ENCODE measurements around the gene THOC1.

The THOC1 gene

DNA sequence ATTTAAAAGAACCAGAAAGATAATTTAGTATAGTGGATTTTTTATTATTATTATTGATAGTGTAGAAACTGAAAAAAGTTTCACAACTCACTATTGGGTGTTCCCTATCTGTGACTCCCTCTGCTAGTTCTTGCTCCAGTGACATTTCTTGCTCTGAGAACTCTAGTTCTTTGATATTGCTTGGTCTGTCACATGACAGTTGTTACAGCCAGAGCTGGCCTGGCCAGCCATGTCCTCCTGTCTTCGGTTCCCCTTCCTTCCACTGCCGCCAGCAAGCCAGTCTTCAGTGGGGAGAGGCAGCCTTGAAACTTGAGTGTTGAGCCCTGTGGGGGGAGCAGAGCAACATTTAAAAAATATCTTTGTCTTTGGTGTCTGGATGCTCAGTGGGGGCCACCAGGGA lies 7.6 kb upstream of the THOC1 start:
- Histone ChIP-seq H3K4me3 (ENCODE audit: insufficient read length, low read depth) (no peak overlapping the region), H3K9me3 (ENCODE audit: insufficient read depth, low read length) (no peaks in the 10 kb centered on the region), H3K9ac (ENCODE audit: insufficient read length, low read depth) (no peak overlapping the region), H3K36me3 (ENCODE audit: insufficient read depth, insufficient read length, low read length) (peaks cover 6% of the 10 kb centered on the region), H3K4me1 (ENCODE audit: insufficient read depth, insufficient read length) (no peaks in the 10 kb centered on the region), H3K27me3 (ENCODE audit: insufficient read depth, insufficient read length) (no peaks in the 10 kb centered on the region)
- TF ChIP-seq YY1 (IDR thresholded peaks at IDR 0.05; ENCODE audit: insufficient read depth, insufficient read length) (no peak), SUZ12 (IDR thresholded peaks at IDR 0.05; ENCODE audit: extremely low read depth, insufficient read depth, insufficient read length) (no peak), ZNF274 (IDR thresholded peaks at IDR 0.05; ENCODE audit: low read depth, low read length) (no peak)
- no peak for DNase-seq (ENCODE audit: low read depth, low spot score)

DNA sequence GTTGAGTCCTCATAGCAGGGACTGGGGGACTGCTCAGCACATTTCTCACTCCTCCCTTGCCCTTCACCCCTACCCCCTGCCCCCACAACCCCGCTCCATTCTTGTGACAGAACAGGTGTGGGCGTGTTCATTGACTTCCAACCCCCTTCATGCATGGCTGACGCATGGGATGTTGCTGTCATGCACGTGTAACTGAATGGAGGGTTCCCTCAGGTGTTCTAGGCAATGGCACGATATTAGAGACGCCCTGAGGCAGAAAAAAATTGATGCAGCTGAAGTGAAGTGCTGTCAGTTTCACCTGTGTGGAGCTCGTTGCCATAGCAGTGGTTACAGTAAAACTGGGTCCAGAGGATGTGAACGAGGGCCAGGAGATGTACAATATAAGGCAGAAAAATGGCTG lies 6.5 kb upstream of the THOC1 start:
- H3K9me3 ChIP-seq (ENCODE audit: insufficient read depth, low read length) = no peaks in the 10 kb centered on the region
- peaks cover 6% of the 10 kb centered on the region for H3K36me3 ChIP-seq (ENCODE audit: insufficient read depth, insufficient read length, low read length)
- no peaks in the 10 kb centered on the region for H3K27me3 ChIP-seq (ENCODE audit: insufficient read depth, insufficient read length)
- no peak for DNase-seq (ENCODE audit: low read depth, low spot score)
- TF ChIP-seq ZNF274 (IDR thresholded peaks at IDR 0.05; ENCODE audit: low read depth, low read length) (no peak), SUZ12 (IDR thresholded peaks at IDR 0.05; ENCODE audit: extremely low read depth, insufficient read depth, insufficient read length) (no peak), YY1 (IDR thresholded peaks at IDR 0.05; ENCODE audit: insufficient read depth, insufficient read length) (no peak)
- no peak overlapping the region for H3K4me3 ChIP-seq (ENCODE audit: insufficient read length, low read depth)
- no peak overlapping the region for H3K9ac ChIP-seq (ENCODE audit: insufficient read length, low read depth)
- H3K4me1 ChIP-seq (ENCODE audit: insufficient read depth, insufficient read length) = no peaks in the 10 kb centered on the region

DNA sequence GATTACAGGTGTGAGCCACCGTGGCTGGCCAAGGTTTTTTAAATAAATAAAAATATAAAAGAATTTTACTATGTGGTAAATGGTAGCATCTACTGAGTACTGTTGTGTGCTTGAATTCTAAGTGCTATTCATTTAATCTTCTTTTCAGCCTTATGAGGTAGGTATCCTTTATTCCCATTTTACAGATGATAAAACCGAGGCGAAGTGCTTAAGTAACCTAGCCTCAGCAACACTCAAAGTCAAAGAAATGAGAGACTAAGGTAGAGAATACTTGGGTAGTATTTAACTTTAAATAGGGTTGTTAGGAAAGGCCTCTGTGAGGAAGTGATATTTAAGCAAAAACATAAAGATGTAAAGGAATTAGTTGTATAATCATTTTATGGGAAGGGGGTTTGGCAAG lies 5.7 kb upstream of the THOC1 start:
- Histone ChIP-seq H3K4me1 (ENCODE audit: insufficient read depth, insufficient read length) (no peaks in the 10 kb centered on the region), H3K36me3 (ENCODE audit: insufficient read depth, insufficient read length, low read length) (peaks cover 6% of the 10 kb centered on the region), H3K4me3 (ENCODE audit: insufficient read length, low read depth) (no peak overlapping the region), H3K9me3 (ENCODE audit: insufficient read depth, low read length) (no peaks in the 10 kb centered on the region), H3K9ac (ENCODE audit: insufficient read length, low read depth) (no peak overlapping the region), H3K27me3 (ENCODE audit: insufficient read depth, insufficient read length) (no peaks in the 10 kb centered on the region)
- TF ChIP-seq SUZ12 (IDR thresholded peaks at IDR 0.05; ENCODE audit: extremely low read depth, insufficient read depth, insufficient read length) (no peak), ZNF274 (IDR thresholded peaks at IDR 0.05; ENCODE audit: low read depth, low read length) (no peak), YY1 (IDR thresholded peaks at IDR 0.05; ENCODE audit: insufficient read depth, insufficient read length) (no peak)
- no peak for DNase-seq (ENCODE audit: low read depth, low spot score)

GRCh38 chr18:272650-273049 lies 4.8 kb upstream of the THOC1 start:
- peaks cover 6% of the 10 kb centered on the region for H3K36me3 ChIP-seq (ENCODE audit: insufficient read depth, insufficient read length, low read length)
- TF ChIP-seq SUZ12 (IDR thresholded peaks at IDR 0.05; ENCODE audit: extremely low read depth, insufficient read depth, insufficient read length) (no peak), YY1 (IDR thresholded peaks at IDR 0.05; ENCODE audit: insufficient read depth, insufficient read length) (no peak), ZNF274 (IDR thresholded peaks at IDR 0.05; ENCODE audit: low read depth, low read length) (no peak)
- H3K9me3 ChIP-seq (ENCODE audit: insufficient read depth, low read length) = no peaks in the 10 kb centered on the region
- H3K9ac ChIP-seq (ENCODE audit: insufficient read length, low read depth) = no peak overlapping the region
- H3K27me3 ChIP-seq (ENCODE audit: insufficient read depth, insufficient read length) = no peaks in the 10 kb centered on the region
- no peaks in the 10 kb centered on the region for H3K4me1 ChIP-seq (ENCODE audit: insufficient read depth, insufficient read length)
- no peak overlapping the region for H3K4me3 ChIP-seq (ENCODE audit: insufficient read length, low read depth)
- DNase-seq (ENCODE audit: low read depth, low spot score) = no peak

GRCh38 chr18:269480-270095 lies 1.7 kb upstream of the THOC1 start:
- no peak for DNase-seq (ENCODE audit: low read depth, low spot score)
- TF ChIP-seq SUZ12 (IDR thresholded peaks at IDR 0.05; ENCODE audit: extremely low read depth, insufficient read depth, insufficient read length) (no peak), YY1 (IDR thresholded peaks at IDR 0.05; ENCODE audit: insufficient read depth, insufficient read length) (no peak), ZNF274 (IDR thresholded peaks at IDR 0.05; ENCODE audit: low read depth, low read length) (no peak)
- Histone ChIP-seq H3K36me3 (ENCODE audit: insufficient read depth, insufficient read length, low read length) (peaks cover 23% of the 10 kb centered on the region), H3K4me1 (ENCODE audit: insufficient read depth, insufficient read length) (no peaks in the 10 kb centered on the region), H3K9me3 (ENCODE audit: insufficient read depth, low read length) (no peaks in the 10 kb centered on the region), H3K27me3 (ENCODE audit: insufficient read depth, insufficient read length) (no peaks in the 10 kb centered on the region), H3K9ac (ENCODE audit: insufficient read length, low read depth) (no peak overlapping the region), H3K4me3 (ENCODE audit: insufficient read length, low read depth) (no peak overlapping the region)

GRCh38 chr18:267380-267687 lies 513 bp downstream of the THOC1 start:
- TF ChIP-seq SUZ12 (IDR thresholded peaks at IDR 0.05; ENCODE audit: extremely low read depth, insufficient read depth, insufficient read length) (no peak), YY1 (IDR thresholded peaks at IDR 0.05; ENCODE audit: insufficient read depth, insufficient read length) (no peak), ZNF274 (IDR thresholded peaks at IDR 0.05; ENCODE audit: low read depth, low read length) (no peak)
- H3K9me3 ChIP-seq (ENCODE audit: insufficient read depth, low read length) = no peaks in the 10 kb centered on the region

DNA sequence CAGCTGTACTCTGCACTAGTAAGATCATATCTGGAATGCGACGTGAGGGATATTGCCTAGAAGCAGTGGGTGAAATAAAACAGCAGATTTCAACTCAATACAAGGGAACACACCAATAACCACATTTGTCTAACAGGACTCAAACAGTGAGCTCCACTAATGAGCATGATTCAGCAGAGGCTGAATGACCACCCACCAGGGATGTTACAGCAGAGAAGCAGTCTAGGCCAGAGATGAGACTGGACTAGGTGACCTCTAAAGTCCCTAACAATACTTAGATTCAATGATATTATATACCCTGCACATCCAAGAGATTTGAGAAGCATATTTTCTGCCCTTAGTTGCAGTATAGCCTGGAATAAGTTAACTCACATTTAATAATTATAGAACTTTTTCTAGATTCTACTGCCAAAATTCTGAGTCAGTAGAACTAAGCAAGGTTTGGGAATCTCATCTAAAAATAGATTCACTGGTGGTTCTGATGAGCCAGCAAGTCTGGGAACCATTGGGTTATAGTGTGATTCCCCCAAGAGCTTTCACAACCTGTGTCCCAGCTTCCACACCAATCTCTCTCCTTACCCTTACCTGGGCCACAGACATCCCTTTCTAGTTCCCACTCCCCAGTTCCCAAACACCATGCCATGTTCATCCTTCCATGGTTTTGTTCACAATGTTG lies 6.3 kb downstream of the THOC1 start:
- TF ChIP-seq YY1 (IDR thresholded peaks at IDR 0.05; ENCODE audit: insufficient read depth, insufficient read length) (no peak), SUZ12 (IDR thresholded peaks at IDR 0.05; ENCODE audit: extremely low read depth, insufficient read depth, insufficient read length) (no peak), ZNF274 (IDR thresholded peaks at IDR 0.05; ENCODE audit: low read depth, low read length) (no peak)
- no peak for DNase-seq (ENCODE audit: low read depth, low spot score)
- Histone ChIP-seq H3K4me1 (ENCODE audit: insufficient read depth, insufficient read length) (no peaks in the 10 kb centered on the region), H3K4me3 (ENCODE audit: insufficient read length, low read depth) (no peak overlapping the region), H3K27me3 (ENCODE audit: insufficient read depth, insufficient read length) (no peaks in the 10 kb centered on the region), H3K9me3 (ENCODE audit: insufficient read depth, low read length) (no peaks in the 10 kb centered on the region), H3K36me3 (ENCODE audit: insufficient read depth, insufficient read length, low read length) (peaks cover 74% of the 10 kb centered on the region), H3K9ac (ENCODE audit: insufficient read length, low read depth) (no peak overlapping the region)

More at GRCh38 chr18:267380-267687, 513 bp downstream of the THOC1 start:
- H3K36me3 ChIP-seq (ENCODE audit: insufficient read depth, insufficient read length, low read length) = peaks cover 34% of the 10 kb centered on the region
- peak overlapping the region; percentile 79 for H3K4me3 ChIP-seq (ENCODE audit: insufficient read length, low read depth)
- peak; percentile 2 for DNase-seq (ENCODE audit: low read depth, low spot score)
- H3K4me1 ChIP-seq (ENCODE audit: insufficient read depth, insufficient read length) = no peaks in the 10 kb centered on the region
- no peaks in the 10 kb centered on the region for H3K27me3 ChIP-seq (ENCODE audit: insufficient read depth, insufficient read length)
- H3K9ac ChIP-seq (ENCODE audit: insufficient read length, low read depth) = peak overlapping the region; percentile 94
